ENCODE data around the gene SLC27A5. TPM values are rescaled to one million over a fixed set of nuclear protein-coding genes. Genes with fewer than 3 reads are reported as not detected.

The SLC27A5 gene
- total and polyA plus RNA-seq, 2 of the 13 experiments (the other 11 are each of a cell fraction or from before 2014, with no cell fraction given): 30.3 to 40.2 TPM

GRCh38 chr19:58548859-58549663, 37.3 kb upstream of the SLC27A5 start (continued):
- TF ChIP-seq HOXA7 (CRISPR knock-in tag; IDR thresholded peaks at IDR 0.05) (no peak), GMEB1 (CRISPR knock-in tag; IDR thresholded peaks at IDR 0.05; ENCODE audit: borderline replicate concordance) (no peak), NFE2L2 (IDR thresholded peaks at IDR 0.05; ENCODE audit: low read length) (no peak), ZNF280D (CRISPR knock-in tag; IDR thresholded peaks at IDR 0.05) (no peak)

Measured in HepG2 (cell line).